Lung (tissue), 12 donors: Measurements from ENCODE around the gene TBC1D5. TPM values are rescaled to one million over a fixed set of nuclear protein-coding genes. Genes with fewer than 3 reads are reported as not detected.

ENCODE experiments used
- ATAC-seq: fragments of 200-7000 bp; cut with Tn5 transposase; one replicate; pipeline ENCODE4 v1.9.1; 2020; ENCODE audit warnings: moderate number of reproducible peaks; ENCODE audit not compliant: insufficient read depth, low FRiP score
- DNase-seq, 3 donors: peaks; one replicate each; pipeline ENCODE4 v3.0.0-alpha.2; 2013 to 2017
- H3K27ac ChIP-seq, 2 donors: one replicate each; pipeline ENCODE4 v1.5.1; 2013; ENCODE audit warnings: mild to moderate bottlenecking in 2 of 2, moderate library complexity in 2 of 2, control low read depth in 1 of 2, inconsistent platforms in 1 of 2, low read depth in 1 of 2, low read length in 1 of 2
- H3K27me3 ChIP-seq, 3 donors: one replicate each; pipeline ENCODE4 v1.5.1; 2013; ENCODE audit warnings: low read length in 2 of 3; ENCODE audit not compliant: control insufficient read depth in 3 of 3, insufficient read depth in 3 of 3
- H3K36me3 ChIP-seq, 4 donors: one replicate each; pipeline ENCODE4 v1.5.1; 2013; ENCODE audit warnings: low read length in 4 of 4, mild to moderate bottlenecking in 1 of 4, moderate library complexity in 1 of 4; ENCODE audit not compliant: control insufficient read depth in 4 of 4, insufficient read depth in 4 of 4
- H3K4me1 ChIP-seq, 5 donors: one replicate each; pipeline ENCODE4 v1.5.1; 2013; ENCODE audit warnings: low read length in 5 of 5, mild to moderate bottlenecking in 2 of 5, moderate library complexity in 1 of 5; ENCODE audit not compliant: control insufficient read depth in 5 of 5, insufficient read depth in 5 of 5
- H3K4me3 ChIP-seq: one replicate; pipeline ENCODE4 v1.5.1; 2013; ENCODE audit warnings: mild to moderate bottlenecking, control low read depth, moderate library complexity
- H3K9ac ChIP-seq, 2 donors: one replicate each; pipeline ENCODE4 v1.5.1; 2013; ENCODE audit warnings: low read length in 2 of 2, control low read depth in 1 of 2; ENCODE audit not compliant: insufficient read depth in 1 of 2
- H3K9me3 ChIP-seq, 4 donors: one replicate each; pipeline ENCODE4 v1.5.1; 2013; ENCODE audit warnings: low read length in 3 of 4, mild to moderate bottlenecking in 1 of 4, moderate library complexity in 1 of 4; ENCODE audit not compliant: control insufficient read depth in 4 of 4, insufficient read depth in 3 of 4
- WGBS, 2 donors: extraction: QIAGEN DNeasy Blood & Tissue Kit; methylation state at CpG; one replicate each; pipeline ENCODE4 v1.1.7; 2013; 5-methylcytosine and 5-hydroxymethylcytosine counted together
- polyA plus RNA-seq, 2 donors: library from polyadenylated mRNA; stranded (reverse); fragments of 200-250 nt; gene quantifications; one replicate each; pipeline ENCODE4 v1.2.1, GENCODE V29; 2013
- total RNA-seq, 2 donors: library from RNA; depleted of rRNA in 1 of 2; stranded (reverse); fragments of >200 nt in 1 of 2; gene quantifications; one replicate each; pipeline ENCODE4 v1.2.1, GENCODE V29; 2014 to 2021
- TF ChIP-seq, protein P1 (sequence below): IDR thresholded peaks from 2 replicates; pipeline ENCODE4 v1.5.1; 2012; ENCODE audit warnings: mild to moderate bottlenecking; ENCODE audit errors: control extremely low read depth, extremely low read depth
- donor health status: control.
- donor health status: control.
- donor health status: Bipolar disorder and iron deficiency.
- donor health status: healthy.
- donor health status: DM: yes; HTN: yes; CAD: no.

The TBC1D5 gene
- total and polyA plus RNA-seq, 4 donors = 8.7 to 111 (median 39.6) TPM

- WGBS, 2 donors = 95 to 99% methylated on average over 1 of the region's 1 CpG
- H3K27me3 ChIP-seq = no peaks in the 10 kb centered on the region
Observed at GRCh38 chr3:17373304-17373703, 369.1 kb downstream of the TBC1D5 start.

GRCh38 chr3:17372362-17373210 is 369.8 kb downstream of the TBC1D5 start:
- ATAC-seq = no peak
- no peaks in the 10 kb centered on the region for H3K9me3 ChIP-seq
- no peaks in the 10 kb centered on the region for H3K27me3 ChIP-seq
- peaks cover 2 to 11% (median 4%) of the 10 kb centered on the region in 4 donors for H3K36me3 ChIP-seq
- TF ChIP-seq, protein P1, sequence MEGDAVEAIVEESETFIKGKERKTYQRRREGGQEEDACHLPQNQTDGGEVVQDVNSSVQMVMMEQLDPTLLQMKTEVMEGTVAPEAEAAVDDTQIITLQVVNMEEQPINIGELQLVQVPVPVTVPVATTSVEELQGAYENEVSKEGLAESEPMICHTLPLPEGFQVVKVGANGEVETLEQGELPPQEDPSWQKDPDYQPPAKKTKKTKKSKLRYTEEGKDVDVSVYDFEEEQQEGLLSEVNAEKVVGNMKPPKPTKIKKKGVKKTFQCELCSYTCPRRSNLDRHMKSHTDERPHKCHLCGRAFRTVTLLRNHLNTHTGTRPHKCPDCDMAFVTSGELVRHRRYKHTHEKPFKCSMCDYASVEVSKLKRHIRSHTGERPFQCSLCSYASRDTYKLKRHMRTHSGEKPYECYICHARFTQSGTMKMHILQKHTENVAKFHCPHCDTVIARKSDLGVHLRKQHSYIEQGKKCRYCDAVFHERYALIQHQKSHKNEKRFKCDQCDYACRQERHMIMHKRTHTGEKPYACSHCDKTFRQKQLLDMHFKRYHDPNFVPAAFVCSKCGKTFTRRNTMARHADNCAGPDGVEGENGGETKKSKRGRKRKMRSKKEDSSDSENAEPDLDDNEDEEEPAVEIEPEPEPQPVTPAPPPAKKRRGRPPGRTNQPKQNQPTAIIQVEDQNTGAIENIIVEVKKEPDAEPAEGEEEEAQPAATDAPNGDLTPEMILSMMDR = no peak
- H3K4me3 ChIP-seq = no peak overlapping the region
- no peaks in the 10 kb centered on the region for H3K4me1 ChIP-seq
- H3K9ac ChIP-seq = no peak overlapping the region
- no peak overlapping the region for H3K27ac ChIP-seq
- WGBS, 2 donors = 94 to 95% methylated on average over 4 of the region's 4 CpGs
- DNase-seq = peak in 1 of 3 donors; percentile 4

More at GRCh38 chr3:17373304-17373703, 369.1 kb downstream of the TBC1D5 start:
- H3K4me1 ChIP-seq = no peaks in the 10 kb centered on the region
- H3K9me3 ChIP-seq = no peaks in the 10 kb centered on the region
- TF ChIP-seq, protein P1 = no peak
- no peak overlapping the region for H3K27ac ChIP-seq
- ATAC-seq = no peak
- no peak overlapping the region for H3K4me3 ChIP-seq
- peaks cover 2 to 11% (median 4%) of the 10 kb centered on the region in 4 donors for H3K36me3 ChIP-seq
- no peak overlapping the region for H3K9ac ChIP-seq
- no peak for DNase-seq

- ATAC-seq (no peak), DNase-seq (no peak)
- 60 to 70% methylated on average over 2 of the region's 2 CpGs for WGBS, 2 donors
Observed at GRCh38 chr3:17369973-17370372, 372.5 kb downstream of the TBC1D5 start.

More at GRCh38 chr3:17369973-17370372, 372.5 kb downstream of the TBC1D5 start:
- TF ChIP-seq, protein P1 = no peak
- no peaks in the 10 kb centered on the region for H3K4me1 ChIP-seq
- no peaks in the 10 kb centered on the region for H3K27me3 ChIP-seq
- H3K36me3 ChIP-seq = peaks cover 2 to 11% (median 5%) of the 10 kb centered on the region in 4 donors
- no peak overlapping the region for H3K9ac ChIP-seq
- no peaks in the 10 kb centered on the region for H3K9me3 ChIP-seq
- H3K4me3 ChIP-seq = no peak overlapping the region
- no peak overlapping the region for H3K27ac ChIP-seq
